Transverse colon (tissue), 4 donors: Measurements from ENCODE around the gene TTC17. TPM values are rescaled to one million over a fixed set of nuclear protein-coding genes. Genes with fewer than 3 reads are reported as not detected.

Experiments
- DNase-seq: peaks from one replicate; pipeline ENCODE4 v3.0.0-alpha.2; 2019
- H3K27ac ChIP-seq, 4 donors: fragments of 200-600 bp; sonication (generic); 2 replicates each; pipeline ENCODE4 v1.5.1; 2016 to 2018; ENCODE audit warnings: inconsistent platforms in 4 of 4
- H3K27me3 ChIP-seq: fragments of 200-600 bp; sonication (generic); 2 replicates; pipeline ENCODE4 v1.5.1; 2017; ENCODE audit warnings: inconsistent platforms
- H3K36me3 ChIP-seq, 4 donors: fragments of 200-600 bp; sonication (generic); 2 replicates each; pipeline ENCODE4 v1.5.1; 2017 to 2019; ENCODE audit warnings: inconsistent platforms in 4 of 4
- H3K4me1 ChIP-seq, 4 donors: fragments of 200-600 bp; sonication (generic); 2 replicates each; pipeline ENCODE4 v1.5.1; 2017 to 2020; ENCODE audit warnings: inconsistent platforms in 4 of 4
- H3K4me3 ChIP-seq, 4 donors: fragments of 200-600 bp; sonication (generic); 1 replicate in 1 of 4; 2 replicates in 3 of 4; pipeline versions ENCODE4 v1.5.1 to v1.6.1; 2017 to 2019; ENCODE audit warnings: inconsistent platforms in 4 of 4
- H3K9me3 ChIP-seq, 2 donors: fragments of 200-600 bp; sonication (generic); 2 replicates each; pipeline ENCODE4 v1.5.1; 2017 to 2019; ENCODE audit warnings: inconsistent platforms in 2 of 2
- EP300 ChIP-seq: sonication (generic); formaldehyde crosslinking; IDR thresholded peaks from one replicate; pipeline ENCODE4 v1.6.1; 2017; ENCODE audit warnings: antibody characterized with exemption, low read depth
- POLR2A ChIP-seq: fragments of 450-650 bp; IDR thresholded peaks from one replicate; pipeline ENCODE4 v1.6.1; 2016; ENCODE audit warnings: antibody characterized with exemption, mild to moderate bottlenecking, moderate library complexity
- POLR2AphosphoS5 ChIP-seq, 3 donors: sonication (generic); formaldehyde crosslinking; IDR thresholded peaks; one replicate each; pipeline ENCODE4 v1.6.1; 2016; ENCODE audit warnings: antibody characterized with exemption in 3 of 3
- WGBS, 2 donors: methylation state at CpG; one replicate each; pipeline ENCODE4 v1.1.5; 2018; ENCODE audit warnings: low coverage in 1 of 2; 5-methylcytosine and 5-hydroxymethylcytosine counted together
- in situ Hi-C, 4 donors: fragments of 200-750 bp; cut with MboI; loops; one replicate each; pipeline versions ENCODE4 v1.15.0 to v1.15.1; 2017; ENCODE audit warnings: low sequenced_read_pairs in 3 of 4, low pct_ligation_motif_present in 1 of 4, low pct_unique_long_range_greater_than_20kb in 1 of 4
- intact Hi-C: fragments of 100-400 bp; cut with DNase I; formaldehyde crosslinking; loops from one replicate; pipeline ENCODE4 v1.15.1; 2023; ENCODE audit warnings: low total_unique reads
- small RNA-seq, 4 donors: library from RNA; depleted of rRNA; stranded (forward); fragments of <200 nt; gene quantifications; one replicate each; pipeline ENCODE3, GENCODE V24; 2016
- total RNA-seq, 4 donors: library from RNA; depleted of rRNA; stranded (reverse); fragments of >200 nt; gene quantifications; one replicate each; pipeline ENCODE4 v1.1.0, GENCODE V29; 2016
- TF ChIP-seq, protein P1 (sequence below), 5 experiments: fragments of 200-600 bp in 3 of 5; fragments of 450-650 bp in 2 of 5; sonication (generic) in 3 of 5; IDR thresholded peaks; 1 replicate in 2 of 5; 2 replicates in 3 of 5; pipeline ENCODE4 v1.5.1; 2016 to 2017; ENCODE audit warnings: antibody characterized with exemption in 5 of 5, inconsistent platforms in 3 of 5, mild to moderate bottlenecking in 2 of 5, moderate library complexity in 1 of 5

Gene TTC17
- total RNA-seq, 4 donors from 2014 or later = 78.2 to 428 (median 131) TPM

DNA sequence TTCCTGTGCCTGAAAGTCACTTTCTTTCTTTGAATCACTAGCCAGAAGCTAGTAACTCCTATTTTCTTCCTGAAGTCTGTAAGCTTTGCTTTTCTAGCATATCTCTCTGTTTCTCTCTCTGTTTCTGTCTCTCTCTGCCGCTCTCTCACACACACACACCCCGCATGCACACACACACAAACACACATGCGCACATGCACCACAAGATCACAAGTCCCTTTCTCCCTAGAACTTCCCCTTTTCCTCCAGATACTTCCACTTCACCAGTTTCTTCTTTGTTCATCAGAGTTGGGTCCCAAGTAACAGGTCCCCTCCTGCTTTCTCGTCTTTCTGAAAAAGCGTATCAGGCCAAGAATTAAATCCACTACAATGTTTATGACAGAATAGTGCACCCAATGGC lies 173.3 kb downstream of the TTC17 start:
- 82 to 94% methylated on average over 5 of the region's 5 CpGs for WGBS, 2 donors
- intact Hi-C loops (no loop called here), in situ Hi-C loops (no loop called here)

DNA sequence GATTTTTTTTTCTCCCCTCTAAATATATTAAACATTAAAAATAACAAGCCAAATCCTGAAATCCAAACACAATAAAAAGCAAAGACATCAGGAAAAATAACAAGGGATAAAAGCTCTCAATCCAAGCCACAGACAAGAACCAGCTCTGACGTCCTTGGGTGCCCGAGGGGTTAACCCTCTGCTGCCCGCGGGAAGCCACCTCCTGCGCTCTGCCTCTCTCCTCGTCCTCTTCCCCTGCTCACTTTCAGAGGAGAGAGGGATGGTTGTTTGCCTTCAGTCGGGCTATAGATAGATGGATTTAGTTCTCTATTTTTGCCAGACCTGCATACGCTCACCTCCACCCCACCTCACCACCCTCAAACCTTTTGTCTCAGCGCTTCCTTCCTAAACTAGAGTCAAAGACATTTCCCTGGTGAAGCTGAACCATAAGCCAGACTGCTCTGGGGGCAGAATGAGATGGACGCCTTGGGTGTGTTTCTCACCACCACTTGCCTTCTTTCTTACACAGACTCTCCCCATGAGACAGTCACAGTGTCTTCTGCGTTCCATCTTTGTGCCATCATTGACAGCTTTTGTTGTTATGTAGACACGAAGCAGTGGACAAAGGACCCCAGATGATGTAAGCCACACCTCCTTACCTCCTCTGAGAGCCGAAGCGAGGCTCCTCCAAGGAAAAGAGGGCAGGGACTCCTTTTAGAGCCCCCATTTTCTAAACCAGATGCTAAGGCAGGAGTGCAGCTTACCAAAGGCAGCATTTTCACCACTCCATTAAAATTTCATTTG lies 179.3 kb downstream of the TTC17 start:
- no peak overlapping the region for H3K27ac ChIP-seq
- 13 to 32% methylated on average over 7 to 14 of the region's 14 CpGs for WGBS, 2 donors
- H3K4me1 ChIP-seq = no peaks in the 10 kb centered on the region
- H3K36me3 ChIP-seq = no peaks in the 10 kb centered on the region
- H3K9me3 ChIP-seq = no peaks in the 10 kb centered on the region
- peaks cover 29% of the 10 kb centered on the region for H3K27me3 ChIP-seq
- H3K4me3 ChIP-seq = no peak overlapping the region
- no peak for DNase-seq
- in situ Hi-C loops = no loop called here
- TF ChIP-seq POLR2AphosphoS5 (IDR thresholded peaks at IDR 0.05) = no peak
- TF ChIP-seq EP300 = no peak
- TF ChIP-seq, protein P1, sequence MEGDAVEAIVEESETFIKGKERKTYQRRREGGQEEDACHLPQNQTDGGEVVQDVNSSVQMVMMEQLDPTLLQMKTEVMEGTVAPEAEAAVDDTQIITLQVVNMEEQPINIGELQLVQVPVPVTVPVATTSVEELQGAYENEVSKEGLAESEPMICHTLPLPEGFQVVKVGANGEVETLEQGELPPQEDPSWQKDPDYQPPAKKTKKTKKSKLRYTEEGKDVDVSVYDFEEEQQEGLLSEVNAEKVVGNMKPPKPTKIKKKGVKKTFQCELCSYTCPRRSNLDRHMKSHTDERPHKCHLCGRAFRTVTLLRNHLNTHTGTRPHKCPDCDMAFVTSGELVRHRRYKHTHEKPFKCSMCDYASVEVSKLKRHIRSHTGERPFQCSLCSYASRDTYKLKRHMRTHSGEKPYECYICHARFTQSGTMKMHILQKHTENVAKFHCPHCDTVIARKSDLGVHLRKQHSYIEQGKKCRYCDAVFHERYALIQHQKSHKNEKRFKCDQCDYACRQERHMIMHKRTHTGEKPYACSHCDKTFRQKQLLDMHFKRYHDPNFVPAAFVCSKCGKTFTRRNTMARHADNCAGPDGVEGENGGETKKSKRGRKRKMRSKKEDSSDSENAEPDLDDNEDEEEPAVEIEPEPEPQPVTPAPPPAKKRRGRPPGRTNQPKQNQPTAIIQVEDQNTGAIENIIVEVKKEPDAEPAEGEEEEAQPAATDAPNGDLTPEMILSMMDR (IDR thresholded peaks at IDR 0.05) = no peak
- no peak for TF ChIP-seq POLR2A
- intact Hi-C loops = no loop called here

More for the DNA sequence above, 173.3 kb downstream of the TTC17 start:
- no peak for TF ChIP-seq POLR2AphosphoS5 (IDR thresholded peaks at IDR 0.05)
- TF ChIP-seq POLR2A = no peak
- no peak for TF ChIP-seq EP300
- TF ChIP-seq, protein P1 (IDR thresholded peaks at IDR 0.05) = no peak
- Histone ChIP-seq H3K4me3 (no peak overlapping the region), H3K27ac (no peak overlapping the region), H3K36me3 (no peaks in the 10 kb centered on the region), H3K9me3 (no peaks in the 10 kb centered on the region), H3K4me1 (no peaks in the 10 kb centered on the region), H3K27me3 (peaks cover 4% of the 10 kb centered on the region)
- DNase-seq = no peak

DNA sequence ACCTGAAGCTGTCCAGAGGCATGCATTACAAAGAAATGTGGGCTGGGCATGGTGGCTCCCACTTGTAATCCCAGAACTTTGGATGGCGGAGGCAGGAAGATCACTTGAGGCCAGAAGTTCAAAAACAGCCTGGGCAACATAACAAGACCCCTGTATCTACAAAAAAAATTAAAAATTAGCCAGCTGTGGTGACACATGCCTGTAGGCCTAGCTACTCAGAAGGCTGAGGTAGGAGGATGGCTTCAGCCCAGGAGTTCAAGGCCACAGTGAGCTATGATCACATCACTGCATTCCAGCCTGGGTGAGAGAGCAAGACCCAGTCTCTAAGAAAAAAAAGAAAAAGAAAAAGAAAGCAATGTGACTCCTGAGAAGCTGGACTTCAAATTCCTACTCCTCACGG lies 183.3 kb downstream of the TTC17 start:
- intact Hi-C loops = no loop called here
- Histone ChIP-seq H3K27ac (no peak overlapping the region), H3K27me3 (peaks cover 32% of the 10 kb centered on the region), H3K4me3 (no peak overlapping the region), H3K4me1 (peaks cover 0 to under 1% (median 0%) of the 10 kb centered on the region in 4 donors), H3K9me3 (no peaks in the 10 kb centered on the region), H3K36me3 (no peaks in the 10 kb centered on the region)
- WGBS, 2 donors = 66 to 84% methylated on average over 2 of the region's 2 CpGs
- in situ Hi-C loops = no loop called here
- no peak for DNase-seq
- TF ChIP-seq POLR2A (no peak), POLR2AphosphoS5 (IDR thresholded peaks at IDR 0.05) (no peak), EP300 (no peak)
- TF ChIP-seq, protein P1 (IDR thresholded peaks at IDR 0.05) = no peak

DNA sequence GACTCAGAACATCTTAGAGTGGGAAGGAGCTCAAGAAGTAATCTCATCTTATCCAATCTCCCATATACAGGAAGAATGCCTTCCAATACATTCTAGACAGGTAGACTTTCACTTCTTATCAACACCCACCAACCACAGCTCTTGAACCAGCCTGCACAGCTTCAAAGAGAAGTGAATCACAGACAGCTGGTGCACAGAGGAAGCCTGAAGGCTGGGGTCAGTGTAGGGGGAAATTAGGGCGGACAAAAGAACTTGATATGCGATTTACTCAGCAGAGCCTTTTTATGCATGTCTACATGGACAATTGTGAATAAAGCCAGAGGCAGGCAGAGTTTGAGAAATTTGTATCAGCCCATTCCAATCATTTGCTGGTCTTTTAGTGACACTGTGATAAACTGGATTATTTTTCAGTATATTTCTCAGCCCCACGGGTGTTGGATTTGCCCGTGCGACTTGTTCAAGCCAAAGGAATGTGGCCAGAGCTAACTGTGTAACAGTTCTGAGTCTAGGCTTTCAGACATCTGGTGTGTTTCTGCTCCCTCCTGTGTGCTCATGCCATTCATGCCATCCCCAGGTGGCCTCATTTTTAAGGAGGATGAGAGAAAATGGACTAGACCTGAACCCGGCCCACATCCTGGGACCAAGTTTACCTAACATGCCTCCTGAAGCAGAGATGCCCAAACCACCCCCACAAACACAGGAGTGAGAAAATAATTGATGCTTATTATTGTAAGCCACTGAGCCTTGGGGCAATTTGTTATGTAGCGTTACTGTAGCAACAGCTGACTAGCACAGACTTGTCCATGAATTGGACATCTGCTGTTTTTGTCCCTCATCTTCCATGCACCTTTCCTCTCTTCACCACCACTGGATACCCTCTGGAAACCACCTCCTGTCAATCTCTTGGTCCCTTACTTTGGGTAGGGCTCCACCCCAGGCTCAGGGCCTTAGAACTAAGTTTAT lies 184.3 kb downstream of the TTC17 start:
- no peaks in the 10 kb centered on the region for H3K36me3 ChIP-seq
- in situ Hi-C loops (no loop called here), intact Hi-C loops (no loop called here)
- 87 to 100% methylated on average over 4 to 7 of the region's 7 CpGs for WGBS, 2 donors
- H3K4me3 ChIP-seq = no peak overlapping the region
- H3K27me3 ChIP-seq = peaks cover 32% of the 10 kb centered on the region
- peaks cover 0 to 11% (median 7%) of the 10 kb centered on the region in 4 donors for H3K4me1 ChIP-seq
- no peak overlapping the region for H3K27ac ChIP-seq
- TF ChIP-seq POLR2A = no peak
- H3K9me3 ChIP-seq = no peaks in the 10 kb centered on the region
- DNase-seq = no peak

Small RNA genes within 50 kb of the gene (small RNA-seq; reads per million reads assigned to genes)
- gene RF00019 (0 reads per million in 4 donors), gene RN7SKP287 (0 reads per million in 4 donors)

Other genes starting within 250 kb of the TTC17 start
- 10 to 100 TPM; 18.7 to 74.6 (median 46.6) TPM for gene API5, start 46.9 kb upstream of the TTC17 start, total RNA-seq